Pancreas (tissue), 10 donors: ENCODE results near the gene SLC38A9. TPM values are rescaled to one million over a fixed set of nuclear protein-coding genes. Genes with fewer than 3 reads are reported as not detected.
A peak's percentile ranks its signal among the peaks of the same experiment; 100 is the strongest.

Source experiments
- ATAC-seq, 4 donors: fragments of 200-7000 bp; cut with Tn5 transposase; one replicate each; pipeline versions ENCODE4 v1.8.0 to v1.9.1; 2020; ENCODE audit warnings: mild to moderate bottlenecking in 4 of 4, moderate library complexity in 4 of 4
- DNase-seq, 6 donors: peaks; one replicate each; pipeline ENCODE4 v3.0.0-alpha.2; 2020
- FAIRE-seq: peaks from 2 replicates; lab custom pipeline; 2012; peaks lifted over from hg19 to GRCh38; lab: Jason Lieb, UNC
- H3K27ac ChIP-seq, 4 donors: fragments of 200-600 bp; sonication (generic); 1 replicate in 3 of 4; 2 replicates in 1 of 4; pipeline versions ENCODE4 v1.5.0 to v1.8.0; 2020
- H3K27me3 ChIP-seq, 4 donors: fragments of 200-600 bp; one replicate each; pipeline ENCODE4 v1.8.0; 2021
- H3K36me3 ChIP-seq, 3 donors: fragments of 200-600 bp; sonication (generic) in 1 of 3; one replicate each; pipeline versions ENCODE4 v1.5.0 to v1.8.0; 2020 to 2021
- H3K4me1 ChIP-seq, 3 donors: fragments of 200-600 bp; one replicate each; pipeline ENCODE4 v1.8.0; 2021
- H3K4me3 ChIP-seq, 4 donors: fragments of 200-600 bp; sonication (generic) in 2 of 4; one replicate each; pipeline versions ENCODE4 v1.5.0 to v1.8.0; 2020 to 2021
- H3K9me3 ChIP-seq, 4 donors: fragments of 200-600 bp; one replicate each; pipeline ENCODE4 v1.8.0; 2021
- WGBS, 2 donors: extraction: QIAGEN DNeasy Blood & Tissue Kit; methylation state at CpG; one replicate each; pipeline ENCODE4 v1.1.7; 2013; 5-methylcytosine and 5-hydroxymethylcytosine counted together
- intact Hi-C, 3 donors: fragments of 100-400 bp; cut with DNase I; formaldehyde crosslinking; loops; one replicate each; pipeline versions ENCODE4 v1.11.1 to v1.14.2; 2022
- polyA plus RNA-seq, 2 donors: library from polyadenylated mRNA; stranded (reverse); fragments of 200-250 nt; gene quantifications; one replicate each; pipeline ENCODE4 v1.2.3, GENCODE V29; 2013
- total RNA-seq, 6 donors: library from RNA; stranded (reverse); fragmentation: NEBNext Ultra II Directional in 4 of 6; extraction: Animal tissue kit (Norgen Biotek cat#: 25700) in 4 of 6; gene quantifications; one replicate each; pipeline versions ENCODE4 v1.2.1 to v1.2.4, GENCODE V29; 2021 to 2023
- TF ChIP-seq, protein P1 (sequence below), 4 donors: fragments of 200-600 bp; sonication (generic) in 3 of 4; IDR thresholded peaks; one replicate each; pipeline versions ENCODE4 v1.5.0 to v1.8.0; 2021; ENCODE audit warnings: antibody characterized with exemption in 4 of 4
- donor health status: healthy with polysubstance abuse.
- donor health status: DM: no; HTN: no; CAD: no; lungs with moderate emphysema.
- donor health status: DM: no; HTN: no; CAD: no.
- donor health status: control.
- donor health status: control.
- donor health status: Bipolar disorder and iron deficiency.
- donor health status: DM: yes; HTN: yes; CAD: no.
- donor health status: DM: no; HTN: no; CAD: no.
- donor health status: DM: no; HTN: no; CAD: no.
- donor health status: DM: yes; HTN: yes; CAD: no.

SLC38A9 gene
- total and polyA plus RNA-seq, 8 donors = 9.7 to 27.1 (median 18.7) TPM

DNA sequence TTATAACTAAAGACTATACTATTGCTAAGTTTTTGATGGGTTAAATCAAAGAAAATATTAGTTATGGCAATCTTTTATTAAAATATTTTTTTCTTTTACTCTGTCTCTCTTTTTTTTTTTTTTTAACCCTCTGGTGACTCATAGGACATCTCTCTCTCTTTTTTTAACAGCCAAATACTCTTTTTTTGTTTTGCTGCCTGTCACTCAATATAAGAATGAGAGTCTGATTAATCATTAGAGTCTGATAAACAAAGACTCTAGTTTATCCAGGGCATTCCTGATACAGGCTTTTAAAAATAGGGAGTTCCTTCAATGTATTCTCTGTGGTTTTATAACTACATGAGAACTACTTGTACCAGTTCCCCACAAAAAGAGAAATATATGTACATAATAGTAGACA is 77.3 kb downstream of the SLC38A9 start:
- TF ChIP-seq, protein P1, sequence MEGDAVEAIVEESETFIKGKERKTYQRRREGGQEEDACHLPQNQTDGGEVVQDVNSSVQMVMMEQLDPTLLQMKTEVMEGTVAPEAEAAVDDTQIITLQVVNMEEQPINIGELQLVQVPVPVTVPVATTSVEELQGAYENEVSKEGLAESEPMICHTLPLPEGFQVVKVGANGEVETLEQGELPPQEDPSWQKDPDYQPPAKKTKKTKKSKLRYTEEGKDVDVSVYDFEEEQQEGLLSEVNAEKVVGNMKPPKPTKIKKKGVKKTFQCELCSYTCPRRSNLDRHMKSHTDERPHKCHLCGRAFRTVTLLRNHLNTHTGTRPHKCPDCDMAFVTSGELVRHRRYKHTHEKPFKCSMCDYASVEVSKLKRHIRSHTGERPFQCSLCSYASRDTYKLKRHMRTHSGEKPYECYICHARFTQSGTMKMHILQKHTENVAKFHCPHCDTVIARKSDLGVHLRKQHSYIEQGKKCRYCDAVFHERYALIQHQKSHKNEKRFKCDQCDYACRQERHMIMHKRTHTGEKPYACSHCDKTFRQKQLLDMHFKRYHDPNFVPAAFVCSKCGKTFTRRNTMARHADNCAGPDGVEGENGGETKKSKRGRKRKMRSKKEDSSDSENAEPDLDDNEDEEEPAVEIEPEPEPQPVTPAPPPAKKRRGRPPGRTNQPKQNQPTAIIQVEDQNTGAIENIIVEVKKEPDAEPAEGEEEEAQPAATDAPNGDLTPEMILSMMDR (IDR thresholded peaks at IDR 0.05) = no peak
- ATAC-seq = no peak
- Histone ChIP-seq H3K36me3 (no peaks in the 10 kb centered on the region), H3K9me3 (no peaks in the 10 kb centered on the region), H3K4me3 (no peak overlapping the region), H3K27me3 (no peaks in the 10 kb centered on the region), H3K4me1 (peaks cover 28 to 62% (median 40%) of the 10 kb centered on the region in 3 donors), H3K27ac (peak overlapping the region in 2 of 4 donors; percentile 59 to 62)
- FAIRE-seq = no peak
- DNase-seq = no peak
- intact Hi-C loops = no loop called here

DNA sequence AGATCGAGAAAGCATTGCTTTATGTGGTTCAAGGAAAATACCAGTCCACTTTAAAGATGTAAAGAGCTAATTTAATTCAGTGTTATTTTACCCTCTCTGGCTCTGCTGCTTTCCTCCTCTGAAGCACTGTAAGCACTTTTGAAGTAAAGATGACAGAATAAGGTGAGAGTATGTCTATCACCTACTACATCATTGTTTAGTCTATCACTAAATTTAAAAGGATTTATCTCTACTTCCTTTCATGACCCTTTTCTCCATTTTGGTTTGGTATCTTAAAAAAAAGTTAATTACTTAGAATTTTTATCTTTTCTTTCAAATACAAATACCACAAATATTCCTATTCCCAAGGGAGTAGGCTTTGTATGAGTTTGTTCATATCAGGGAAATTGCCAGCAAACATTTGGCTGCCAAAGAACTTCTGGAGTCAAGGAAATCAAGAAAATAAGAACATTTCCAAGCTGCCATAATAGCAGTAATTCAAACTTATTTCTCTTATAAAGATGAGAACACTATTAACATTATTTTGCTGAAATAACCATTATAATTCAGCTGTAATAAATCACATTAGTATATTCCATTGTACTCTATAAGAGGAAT is 77.8 kb downstream of the SLC38A9 start:
- Histone ChIP-seq H3K27me3 (no peaks in the 10 kb centered on the region), H3K4me1 (peaks cover 28 to 58% (median 40%) of the 10 kb centered on the region in 3 donors), H3K27ac (peak overlapping the region in 2 of 4 donors; percentile 59 to 62), H3K36me3 (no peaks in the 10 kb centered on the region), H3K4me3 (no peak overlapping the region), H3K9me3 (no peaks in the 10 kb centered on the region)
- WGBS, 2 donors = 72 to 75% methylated on average over 1 of the region's 1 CpG
- DNase-seq (no peak), FAIRE-seq (no peak), ATAC-seq (no peak)
- intact Hi-C loops = no loop called here
- TF ChIP-seq, protein P1 (IDR thresholded peaks at IDR 0.05) = no peak

DNA sequence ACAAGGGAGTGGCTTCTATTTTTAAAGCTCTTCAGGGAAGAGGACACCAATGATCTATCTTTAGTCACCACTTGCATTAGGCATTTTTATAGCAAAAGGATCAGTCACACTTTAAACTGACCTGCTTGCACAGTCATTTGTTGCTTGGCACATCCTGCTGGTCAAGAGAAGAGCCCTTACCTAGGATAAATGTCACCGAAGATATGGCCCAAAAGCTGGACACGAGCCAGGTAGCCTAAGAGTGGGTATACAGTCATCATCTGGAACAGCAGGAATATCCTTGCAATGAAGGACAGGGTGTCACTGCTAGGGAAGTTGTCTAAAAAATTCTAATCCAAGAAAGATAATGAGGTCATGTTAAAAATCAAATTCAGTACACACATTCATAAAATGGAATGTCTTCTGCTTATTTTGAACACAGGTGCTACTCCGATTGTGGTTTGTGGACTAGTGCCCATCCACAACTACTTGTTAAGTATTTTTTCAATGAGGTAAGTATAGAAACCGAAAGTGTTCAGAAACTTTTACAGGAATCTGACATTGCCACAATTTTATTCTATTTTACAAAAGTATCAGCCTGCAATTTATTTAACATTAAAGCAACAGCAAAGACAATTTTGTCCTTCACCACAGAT is 78.4 kb downstream of the SLC38A9 start:
- H3K27me3 ChIP-seq = no peaks in the 10 kb centered on the region
- DNase-seq (peak in 3 of 6 donors; percentile 21 to 34 (median 28)), FAIRE-seq (no peak), ATAC-seq (peak in 3 of 4 donors; percentile 33 to 48 (median 45))
- intact Hi-C loops = no loop called here
- H3K9me3 ChIP-seq = no peaks in the 10 kb centered on the region
- WGBS, 2 donors = 37 to 47% methylated on average over 4 of the region's 4 CpGs
- TF ChIP-seq, protein P1 (IDR thresholded peaks at IDR 0.05) = no peak
- H3K36me3 ChIP-seq = no peaks in the 10 kb centered on the region
- peak overlapping the region in 2 of 4 donors; percentile 59 to 62 for H3K27ac ChIP-seq
- H3K4me1 ChIP-seq = peaks cover 28 to 55% (median 40%) of the 10 kb centered on the region in 3 donors
- no peak overlapping the region for H3K4me3 ChIP-seq

DNA sequence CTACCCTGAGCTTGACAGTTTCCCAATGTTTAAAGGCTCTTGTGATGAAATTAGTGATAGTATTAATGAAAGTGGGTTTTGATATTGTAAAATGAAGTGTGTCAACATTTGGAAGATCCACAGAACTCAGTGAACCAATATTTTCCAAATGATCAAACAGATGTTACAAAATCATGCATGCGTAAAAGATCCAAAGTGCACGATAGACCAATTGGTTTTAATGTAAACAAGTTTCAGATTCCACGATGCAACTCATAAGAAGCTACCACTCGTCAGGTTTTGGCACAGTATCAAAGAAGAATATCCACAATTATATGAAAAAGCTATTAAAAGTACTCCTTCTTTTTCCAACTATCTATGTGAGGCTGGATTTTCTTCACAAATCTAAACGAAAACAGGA is 82.3 kb downstream of the SLC38A9 start:
- WGBS, 2 donors = 85 to 90% methylated on average over 5 of the region's 5 CpGs
- intact Hi-C loops = no loop called here
- no peaks in the 10 kb centered on the region for H3K36me3 ChIP-seq
- H3K27ac ChIP-seq = no peak overlapping the region
- peak; percentile 47 for FAIRE-seq
- H3K4me1 ChIP-seq = peaks cover 9 to 16% (median 15%) of the 10 kb centered on the region in 3 donors
- TF ChIP-seq, protein P1 (IDR thresholded peaks at IDR 0.05) = no peak
- DNase-seq = no peak
- no peaks in the 10 kb centered on the region for H3K9me3 ChIP-seq
- H3K27me3 ChIP-seq = no peaks in the 10 kb centered on the region
- ATAC-seq = no peak
- H3K4me3 ChIP-seq = no peak overlapping the region

DNA sequence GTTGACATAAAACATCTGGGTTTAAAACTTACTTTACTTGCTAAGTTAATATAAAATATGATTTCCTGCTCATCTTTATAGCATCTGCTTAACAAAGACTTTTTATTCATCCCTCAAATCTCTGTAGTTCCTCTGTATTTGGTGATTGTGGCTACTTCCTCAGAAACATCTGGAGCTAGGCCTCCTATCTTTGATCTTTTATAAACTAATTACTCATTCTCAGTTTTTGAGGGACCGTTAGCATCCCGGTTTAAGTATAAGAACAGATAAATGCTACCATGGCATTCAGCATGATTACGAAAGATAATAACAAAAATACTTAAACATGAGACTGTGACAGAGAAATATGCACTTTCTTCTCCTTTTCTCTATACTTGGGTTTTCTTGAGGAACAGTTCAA is 85.3 kb downstream of the SLC38A9 start:
- H3K4me3 ChIP-seq = no peak overlapping the region
- H3K27me3 ChIP-seq = no peaks in the 10 kb centered on the region
- peaks cover 0 to 6% (median 1%) of the 10 kb centered on the region in 3 donors for H3K4me1 ChIP-seq
- H3K9me3 ChIP-seq = no peaks in the 10 kb centered on the region
- no peaks in the 10 kb centered on the region for H3K36me3 ChIP-seq
- 79 to 84% methylated on average over 3 of the region's 3 CpGs for WGBS, 2 donors
- TF ChIP-seq, protein P1 (IDR thresholded peaks at IDR 0.05) = no peak
- FAIRE-seq (no peak), ATAC-seq (no peak), DNase-seq (no peak)
- intact Hi-C loops = no loop called here
- no peak overlapping the region for H3K27ac ChIP-seq
